Measurements from ENCODE around the gene JMJD7.

The JMJD7 gene

GRCh38 chr15:41850482-41851166 is 22.7 kb downstream of the JMJD7 start:
- Histone ChIP-seq H3K9ac (ENCODE audit: low read depth, low read length, poor library complexity, severe bottlenecking) (no peak overlapping the region), H3K4me2 (ENCODE audit: low read depth, low read length, poor library complexity, severe bottlenecking) (no peak overlapping the region), H3K9me3 (ENCODE audit: insufficient read depth, low read depth, low read length) (no peaks in the 10 kb centered on the region), H4K20me1 (ENCODE audit: insufficient read depth, low read length, poor library complexity, severe bottlenecking) (no peaks in the 10 kb centered on the region), H3K4me1 (ENCODE audit: insufficient read depth, low read length, poor library complexity, severe bottlenecking) (no peaks in the 10 kb centered on the region), H2AFZ (ENCODE audit: low read length) (no peak overlapping the region), H3K4me3 (ENCODE audit: low read length, poor library complexity, severe bottlenecking) (no peak overlapping the region), H3K36me3 (ENCODE audit: insufficient read depth, low read length) (no peaks in the 10 kb centered on the region; the same call in 1 of the 2 replicates), H3F3A (ENCODE audit: low read depth) (no peaks in the 10 kb centered on the region), H3K79me2 (ENCODE audit: insufficient read depth, low read length) (no peaks in the 10 kb centered on the region), H3K9me2 (replicated peaks; ENCODE audit: low read depth, low read length) (no peaks in the 10 kb centered on the region), H3K27me3 (ENCODE audit: insufficient read depth, low read length, poor library complexity, severe bottlenecking) (no peaks in the 10 kb centered on the region)
- TF ChIP-seq CTCF (conservative IDR thresholded peaks at IDR 0.05; ENCODE audit: low read length) (no peak), EZH2phosphoT487 (IDR thresholded peaks at IDR 0.05; ENCODE audit: borderline replicate concordance) (no peak)

- Histone ChIP-seq H2AFZ (ENCODE audit: low read length) (no peak overlapping the region), H3K4me1 (ENCODE audit: insufficient read depth, low read length, poor library complexity, severe bottlenecking) (no peaks in the 10 kb centered on the region), H3K27me3 (ENCODE audit: insufficient read depth, low read length, poor library complexity, severe bottlenecking) (no peaks in the 10 kb centered on the region), H3K9ac (ENCODE audit: low read depth, low read length, poor library complexity, severe bottlenecking) (no peak overlapping the region), H3K9me2 (replicated peaks; ENCODE audit: low read depth, low read length) (no peaks in the 10 kb centered on the region), H3K4me2 (ENCODE audit: low read depth, low read length, poor library complexity, severe bottlenecking) (no peak overlapping the region), H3K9me3 (ENCODE audit: insufficient read depth, low read depth, low read length) (no peaks in the 10 kb centered on the region), H3F3A (ENCODE audit: low read depth) (no peaks in the 10 kb centered on the region), H3K36me3 (ENCODE audit: insufficient read depth, low read length) (no peaks in the 10 kb centered on the region; the same call in 1 of the 2 replicates), H4K20me1 (ENCODE audit: insufficient read depth, low read length, poor library complexity, severe bottlenecking) (no peaks in the 10 kb centered on the region), H3K79me2 (ENCODE audit: insufficient read depth, low read length) (no peaks in the 10 kb centered on the region), H3K4me3 (ENCODE audit: low read length, poor library complexity, severe bottlenecking) (no peak overlapping the region)
- TF ChIP-seq EZH2phosphoT487 (IDR thresholded peaks at IDR 0.05; ENCODE audit: borderline replicate concordance) (no peak), CTCF (conservative IDR thresholded peaks at IDR 0.05; ENCODE audit: low read length) (no peak)
Measured at GRCh38 chr15:41851167-41851523, 23.3 kb downstream of the JMJD7 start.

- H4K20me1 ChIP-seq (ENCODE audit: insufficient read depth, low read length, poor library complexity, severe bottlenecking) = no peaks in the 10 kb centered on the region
- H3K79me2 ChIP-seq (ENCODE audit: insufficient read depth, low read length) = no peaks in the 10 kb centered on the region
- H3K4me1 ChIP-seq (ENCODE audit: insufficient read depth, low read length, poor library complexity, severe bottlenecking) = no peaks in the 10 kb centered on the region
- no peak overlapping the region for H3K9ac ChIP-seq (ENCODE audit: low read depth, low read length, poor library complexity, severe bottlenecking)
- no peaks in the 10 kb centered on the region for H3K9me2 ChIP-seq (replicated peaks; ENCODE audit: low read depth, low read length)
- H3K27me3 ChIP-seq (ENCODE audit: insufficient read depth, low read length, poor library complexity, severe bottlenecking) = no peaks in the 10 kb centered on the region
- H3K4me2 ChIP-seq (ENCODE audit: low read depth, low read length, poor library complexity, severe bottlenecking) = no peak overlapping the region
- no peak overlapping the region for H3K4me3 ChIP-seq (ENCODE audit: low read length, poor library complexity, severe bottlenecking)
- H2AFZ ChIP-seq (ENCODE audit: low read length) = no peak overlapping the region
- no peaks in the 10 kb centered on the region for H3K36me3 ChIP-seq (ENCODE audit: insufficient read depth, low read length)
- TF ChIP-seq EZH2phosphoT487 (IDR thresholded peaks at IDR 0.05; ENCODE audit: borderline replicate concordance) (no peak), CTCF (conservative IDR thresholded peaks at IDR 0.05; ENCODE audit: low read length) (no peak)
- no peaks in the 10 kb centered on the region for H3F3A ChIP-seq (ENCODE audit: low read depth)
- H3K9me3 ChIP-seq (ENCODE audit: insufficient read depth, low read depth, low read length) = no peaks in the 10 kb centered on the region
Measured at GRCh38 chr15:41851755-41852370, 24.0 kb downstream of the JMJD7 start.

Data from Loucy (cell line).